Measurements from ENCODE around the gene NHLRC2. TPM values are rescaled to one million over a fixed set of nuclear protein-coding genes. Genes with fewer than 3 reads are reported as not detected.

Gene NHLRC2
- total RNA-seq, 1 experiment from 2014 or later: 30.8 TPM

DNA sequence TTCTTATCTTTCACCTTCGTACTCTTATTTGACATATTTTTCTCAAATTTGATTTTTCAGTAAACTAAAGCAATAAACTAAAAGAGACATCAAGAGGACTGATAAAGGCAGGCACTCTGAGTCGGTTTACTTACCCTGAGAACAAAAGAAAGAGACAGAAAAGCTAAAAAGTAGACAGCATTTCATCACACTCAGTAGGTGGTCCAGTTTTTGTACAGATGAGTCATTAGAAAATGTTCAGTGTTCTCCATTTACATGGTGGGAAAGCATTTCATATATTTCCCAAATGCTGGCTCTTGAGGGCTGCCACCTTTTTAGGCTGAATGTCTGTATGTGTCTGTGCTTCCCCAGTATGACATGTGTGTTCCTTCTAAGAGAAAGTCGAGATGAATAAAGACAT, 52.7 kb downstream of the NHLRC2 start:
- peak overlapping the region; percentile 46 for H3K27ac Mint-ChIP-seq (ENCODE audit: unreplicated experiment)

GRCh38 chr10:113908236-113908635, 53.8 kb downstream of the NHLRC2 start:
- peaks cover 22% of the 10 kb centered on the region for H3K36me3 Mint-ChIP-seq (ENCODE audit: insufficient read depth, unreplicated experiment)
- H3K27me3 ChIP-seq (replicated peaks; ENCODE audit: control insufficient read depth, insufficient read depth, low read length): no peaks in the 10 kb centered on the region
- ChIA-PET CTCF (no interaction called here), POLR2A (no interaction called here)
- H3K4me1 ChIP-seq: peaks cover 40% of the 10 kb centered on the region
- H3K27ac Mint-ChIP-seq (ENCODE audit: unreplicated experiment): no peak overlapping the region
- TF ChIP-seq CTCF (IDR thresholded peaks at IDR 0.05; ENCODE audit: insufficient read depth in 1 of 2, low read depth in 1 of 2, low read length in 1 of 2, severe bottlenecking in 1 of 2, unreplicated experiment in 1 of 2): no peak
- DNase-seq: no peak
- H3K4me3 ChIP-seq (ENCODE audit: low read depth, low read length): no peak overlapping the region
- H3K4me3 Mint-ChIP-seq (ENCODE audit: unreplicated experiment): no peak overlapping the region
- intact Hi-C loops (cut with micrococcal nuclease; ENCODE audit: unreplicated experiment): loop anchor here (5.0 kb wide), 1 partner anchor 194 kb away; no protein-coding TSS in a partner anchor
- H3K36me3 ChIP-seq (ENCODE audit: control insufficient read depth, insufficient read depth, low read length): no peaks in the 10 kb centered on the region; the same call in 1 of the 2 replicates
- no peaks in the 10 kb centered on the region for H3K9me3 Mint-ChIP-seq (ENCODE audit: unreplicated experiment)
- no TSS peak for BruUV-seq (replicated peaks)
- peaks cover 25% of the 10 kb centered on the region for H3K4me1 Mint-ChIP-seq (ENCODE audit: low read depth, unreplicated experiment)
- H3K9me3 ChIP-seq: no peaks in the 10 kb centered on the region
- H3K27me3 Mint-ChIP-seq (ENCODE audit: insufficient read depth, unreplicated experiment): no peaks in the 10 kb centered on the region

More for the DNA sequence above, 52.7 kb downstream of the NHLRC2 start:
- intact Hi-C loops (cut with micrococcal nuclease; ENCODE audit: unreplicated experiment): loop anchor here (2.0 to 5.0 kb wide), 2 partner anchors 16 to 195 kb away; no protein-coding TSS in a partner anchor
- no peak overlapping the region for H3K4me3 ChIP-seq (ENCODE audit: low read depth, low read length)
- CTCF ChIA-PET: no interaction called here
- BruUV-seq (replicated peaks): no TSS peak
- no peaks in the 10 kb centered on the region; the same call in 1 of the 2 replicates for H3K36me3 ChIP-seq (ENCODE audit: control insufficient read depth, insufficient read depth, low read length)
- Mint-ChIP-seq H3K36me3 (ENCODE audit: insufficient read depth, unreplicated experiment) (peaks cover 16% of the 10 kb centered on the region), H3K27me3 (ENCODE audit: insufficient read depth, unreplicated experiment) (no peaks in the 10 kb centered on the region), H3K4me1 (ENCODE audit: low read depth, unreplicated experiment) (peaks cover 19% of the 10 kb centered on the region), H3K4me3 (ENCODE audit: unreplicated experiment) (peak overlapping the region; percentile 39), H3K9me3 (ENCODE audit: unreplicated experiment) (no peaks in the 10 kb centered on the region)
- peaks cover 40% of the 10 kb centered on the region for H3K4me1 ChIP-seq
- no peaks in the 10 kb centered on the region for H3K27me3 ChIP-seq (replicated peaks; ENCODE audit: control insufficient read depth, insufficient read depth, low read length)
- TF ChIP-seq CTCF (IDR thresholded peaks at IDR 0.05; ENCODE audit: insufficient read depth in 1 of 2, low read depth in 1 of 2, low read length in 1 of 2, severe bottlenecking in 1 of 2, unreplicated experiment in 1 of 2): no peak
- H3K9me3 ChIP-seq: no peaks in the 10 kb centered on the region
- POLR2A ChIA-PET: no interaction called here
- DNase-seq: no peak

GRCh38 chr10:113911113-113911512, 56.7 kb downstream of the NHLRC2 start:
- Mint-ChIP-seq H3K4me3 (ENCODE audit: unreplicated experiment) (no peak overlapping the region), H3K27ac (ENCODE audit: unreplicated experiment) (no peak overlapping the region), H3K36me3 (ENCODE audit: insufficient read depth, unreplicated experiment) (peaks cover 6% of the 10 kb centered on the region), H3K27me3 (ENCODE audit: insufficient read depth, unreplicated experiment) (no peaks in the 10 kb centered on the region), H3K4me1 (ENCODE audit: low read depth, unreplicated experiment) (peaks cover 17% of the 10 kb centered on the region), H3K9me3 (ENCODE audit: unreplicated experiment) (no peaks in the 10 kb centered on the region)
- POLR2A ChIA-PET: no interaction called here
- CTCF ChIA-PET: no interaction called here
- TF ChIP-seq CTCF (IDR thresholded peaks at IDR 0.05; ENCODE audit: insufficient read depth in 1 of 2, low read depth in 1 of 2, low read length in 1 of 2, severe bottlenecking in 1 of 2, unreplicated experiment in 1 of 2): no peak
- Histone ChIP-seq H3K36me3 (ENCODE audit: control insufficient read depth, insufficient read depth, low read length) (no peaks in the 10 kb centered on the region; the same call in 1 of the 2 replicates), H3K9me3 (no peaks in the 10 kb centered on the region), H3K4me1 (peaks cover 35% of the 10 kb centered on the region), H3K4me3 (ENCODE audit: low read depth, low read length) (no peak overlapping the region), H3K27me3 (replicated peaks; ENCODE audit: control insufficient read depth, insufficient read depth, low read length) (no peaks in the 10 kb centered on the region)
- no peak for DNase-seq
- intact Hi-C loops (cut with micrococcal nuclease; ENCODE audit: unreplicated experiment): no loop called here
- no TSS peak for BruUV-seq (replicated peaks)

Measured in Caco-2 (cell line).